Keratinocyte (primary cell): ENCODE data around the gene DNAJB6. TPM values are rescaled to one million over a fixed set of nuclear protein-coding genes. Genes with fewer than 3 reads are reported as not detected.

Experiments used
- DNase-seq: peaks from one replicate; pipeline ENCODE4 v3.0.0-alpha.2; 2011; ENCODE audit warnings: low read depth, missing footprints, low spot score
- FAIRE-seq: peaks from 2 replicates; lab custom pipeline; 2011; peaks lifted over from hg19 to GRCh38; lab: Jason Lieb, UNC
- H2AFZ ChIP-seq: 2 replicates; pipeline ENCODE4 v1.6.0; 2012; ENCODE audit warnings: low read length, control low read depth, inconsistent platforms; ENCODE audit not compliant: control insufficient read depth
- H3K27ac ChIP-seq: 2 replicates; pipeline ENCODE4 v1.5.1; 2011; ENCODE audit warnings: low read length; ENCODE audit not compliant: control insufficient read depth, insufficient read depth
- H3K27me3 ChIP-seq: 3 replicates; pipeline ENCODE4 v1.6.0; 2011; ENCODE audit warnings: low read length; ENCODE audit not compliant: control insufficient read depth, insufficient read depth; ENCODE audit errors: extremely low read depth
- H3K36me3 ChIP-seq, 2 experiments: 2 replicates in 1 of 2; 3 replicates in 1 of 2; pipeline ENCODE4 v1.5.1; 2011; ENCODE audit warnings: low read length in 2 of 2, mild to moderate bottlenecking in 1 of 2; ENCODE audit not compliant: control insufficient read depth in 2 of 2, insufficient read depth in 2 of 2; ENCODE audit errors: extremely low read depth in 1 of 2
- H3K4me1 ChIP-seq: 3 replicates; pipeline ENCODE4 v1.5.1; 2011; ENCODE audit warnings: low read length; ENCODE audit not compliant: control insufficient read depth, insufficient read depth; ENCODE audit errors: extremely low read depth
- H3K4me2 ChIP-seq: 3 replicates; pipeline ENCODE4 v1.6.0; 2011; ENCODE audit warnings: low read depth, low read length; ENCODE audit not compliant: control insufficient read depth, insufficient read depth; ENCODE audit errors: extremely low read depth
- H3K4me3 ChIP-seq, 3 experiments: fragments of 200-600 bp in 1 of 3; sonication (generic) in 1 of 3; 2 replicates in 2 of 3; 3 replicates in 1 of 3; pipeline ENCODE4 v1.5.1; 2011 to 2016; ENCODE audit warnings: low read length in 3 of 3, mild to moderate bottlenecking in 3 of 3, control low read depth in 2 of 3, inconsistent platforms in 1 of 3, low read depth in 1 of 3, mixed read lengths in 1 of 3, mixed run types in 1 of 3, moderate library complexity in 1 of 3; ENCODE audit not compliant: control insufficient read depth in 2 of 3, insufficient read depth in 2 of 3; ENCODE audit errors: extremely low read depth in 1 of 3
- H3K79me2 ChIP-seq: 2 replicates; pipeline ENCODE4 v1.6.0; 2012; ENCODE audit warnings: low read length; ENCODE audit not compliant: control insufficient read depth, insufficient read depth
- H3K9ac ChIP-seq: 3 replicates; pipeline ENCODE4 v1.6.0; 2011; ENCODE audit warnings: low read length; ENCODE audit not compliant: control insufficient read depth, insufficient read depth; ENCODE audit errors: extremely low read depth
- H3K9me1 ChIP-seq: 3 replicates; pipeline ENCODE4 v1.6.0; 2011; ENCODE audit warnings: low read length; ENCODE audit not compliant: control insufficient read depth, insufficient read depth; ENCODE audit errors: extremely low read depth
- H3K9me3 ChIP-seq: 2 replicates; pipeline ENCODE4 v1.5.1; 2012; ENCODE audit warnings: low read depth, low read length; ENCODE audit not compliant: control insufficient read depth
- H4K20me1 ChIP-seq: 3 replicates; pipeline ENCODE4 v1.6.0; 2011; ENCODE audit warnings: low read length; ENCODE audit not compliant: control insufficient read depth, insufficient read depth; ENCODE audit errors: extremely low read depth
- EZH2 ChIP-seq: IDR thresholded peaks from one replicate; pipeline ENCODE4 v1.6.1; 2012; ENCODE audit warnings: inconsistent platforms, mild to moderate bottlenecking, low read length, moderate library complexity
- dilution Hi-C: fragments of 300-500 bp; cut with MboI; formaldehyde crosslinking; loops from one replicate; pipeline ENCODE4 v1.7.0; 2020; ENCODE audit warnings: low sequenced_read_pairs; ENCODE audit not compliant: extremely low pct_ligation_motif_present
- polyA plus RNA-seq, 5 experiments: library from polyadenylated mRNA; depleted of rRNA in 3 of 5; stranded (reverse) in 3 of 5; stranded (forward) in 1 of 5; unstranded in 1 of 5; fragments of >200 nt; gene quantifications; 1 replicate in 1 of 5; 2 replicates in 3 of 5; 3 replicates in 1 of 5; pipeline versions ENCODE4 v1.2.1 to v1.2.3, GENCODE V29; 2011 to 2012; ENCODE audit warnings: missing spikeins in 2 of 5, low read depth in 1 of 5, low replicate concordance in 1 of 5
- TF ChIP-seq, protein P1 (sequence below), 3 experiments: IDR thresholded peaks in 1 of 3; conservative IDR thresholded peaks in 1 of 3; optimal IDR thresholded peaks in 1 of 3; 2 replicates in 2 of 3; 3 replicates in 1 of 3; pipeline versions ENCODE3 to v1.5.1; 2011; ENCODE audit warnings: low read length in 3 of 3, mild to moderate bottlenecking in 3 of 3, moderate library complexity in 2 of 3, control low read depth in 1 of 3, inconsistent platforms in 1 of 3; ENCODE audit not compliant: insufficient read depth in 2 of 3; ENCODE audit errors: extremely low read depth in 1 of 3

DNAJB6 gene
- polyA plus RNA-seq, 1 donor (not counting 4 experiments of a cell fraction or from before 2014, with no cell fraction given) = 152 TPM

DNA sequence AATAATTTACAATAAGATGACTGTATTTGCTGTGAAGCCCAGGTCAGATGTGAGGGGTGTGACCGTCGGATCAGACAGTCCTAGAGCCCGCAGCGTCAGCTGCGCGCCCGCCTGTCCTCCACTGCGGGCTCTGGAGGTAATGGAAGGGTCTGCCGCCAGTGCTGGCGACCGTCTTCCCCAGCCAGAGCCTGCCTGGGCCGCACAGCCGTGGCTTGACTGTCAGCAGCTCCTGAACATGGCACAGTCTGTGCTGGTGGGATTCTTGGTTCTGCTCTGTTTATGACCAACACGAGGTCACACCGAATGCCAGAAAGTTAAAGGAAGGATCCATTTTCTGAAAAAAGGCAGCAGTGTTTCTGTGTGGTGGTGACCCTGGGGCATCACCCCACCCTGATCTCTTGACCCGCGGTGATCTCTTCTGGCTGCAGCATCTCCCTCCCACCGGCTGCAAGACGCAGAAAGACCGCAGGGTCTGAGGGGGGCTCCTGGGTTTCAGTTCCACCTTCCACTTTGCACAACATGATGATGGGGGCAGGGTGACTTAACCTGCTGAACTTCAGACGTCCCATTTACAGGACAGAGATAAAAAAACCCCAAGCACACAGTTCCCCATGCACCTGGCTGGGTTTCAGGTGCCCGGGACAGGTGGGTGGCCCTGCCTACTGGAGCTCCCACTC lies 103.7 kb downstream of the DNAJB6 start:
- no peaks in the 10 kb centered on the region for H3K9me3 ChIP-seq
- TF ChIP-seq EZH2 = no peak
- TF ChIP-seq, protein P1, sequence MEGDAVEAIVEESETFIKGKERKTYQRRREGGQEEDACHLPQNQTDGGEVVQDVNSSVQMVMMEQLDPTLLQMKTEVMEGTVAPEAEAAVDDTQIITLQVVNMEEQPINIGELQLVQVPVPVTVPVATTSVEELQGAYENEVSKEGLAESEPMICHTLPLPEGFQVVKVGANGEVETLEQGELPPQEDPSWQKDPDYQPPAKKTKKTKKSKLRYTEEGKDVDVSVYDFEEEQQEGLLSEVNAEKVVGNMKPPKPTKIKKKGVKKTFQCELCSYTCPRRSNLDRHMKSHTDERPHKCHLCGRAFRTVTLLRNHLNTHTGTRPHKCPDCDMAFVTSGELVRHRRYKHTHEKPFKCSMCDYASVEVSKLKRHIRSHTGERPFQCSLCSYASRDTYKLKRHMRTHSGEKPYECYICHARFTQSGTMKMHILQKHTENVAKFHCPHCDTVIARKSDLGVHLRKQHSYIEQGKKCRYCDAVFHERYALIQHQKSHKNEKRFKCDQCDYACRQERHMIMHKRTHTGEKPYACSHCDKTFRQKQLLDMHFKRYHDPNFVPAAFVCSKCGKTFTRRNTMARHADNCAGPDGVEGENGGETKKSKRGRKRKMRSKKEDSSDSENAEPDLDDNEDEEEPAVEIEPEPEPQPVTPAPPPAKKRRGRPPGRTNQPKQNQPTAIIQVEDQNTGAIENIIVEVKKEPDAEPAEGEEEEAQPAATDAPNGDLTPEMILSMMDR (optimal IDR thresholded peaks at IDR 0.05 in 1 of 3, IDR thresholded peaks at IDR 0.05 in 1 of 3, conservative IDR thresholded peaks at IDR 0.05 in 1 of 3; ENCODE audit: extremely low read depth in 1 of 3, insufficient read depth in 2 of 3, low read length in 3 of 3) = no peak
- no peaks in the 10 kb centered on the region for H3K36me3 ChIP-seq
- no peak overlapping the region for H3K9ac ChIP-seq
- dilution Hi-C loops = no loop called here
- no peaks in the 10 kb centered on the region for H3K4me1 ChIP-seq
- FAIRE-seq = no peak
- H3K4me3 ChIP-seq = no peak overlapping the region
- no peaks in the 10 kb centered on the region for H4K20me1 ChIP-seq
- H3K27ac ChIP-seq = no peak overlapping the region
- no peaks in the 10 kb centered on the region for H3K9me1 ChIP-seq
- no peaks in the 10 kb centered on the region for H3K79me2 ChIP-seq
- no peak for DNase-seq
- H2AFZ ChIP-seq = no peak overlapping the region
- no peak overlapping the region for H3K4me2 ChIP-seq
- H3K27me3 ChIP-seq = no peaks in the 10 kb centered on the region

- Histone ChIP-seq H3K9me1 (no peaks in the 10 kb centered on the region), H3K9me3 (no peaks in the 10 kb centered on the region), H3K27ac (no peak overlapping the region), H3K27me3 (no peaks in the 10 kb centered on the region), H4K20me1 (no peaks in the 10 kb centered on the region), H3K4me3 (no peak overlapping the region), H3K79me2 (no peaks in the 10 kb centered on the region), H3K4me2 (no peak overlapping the region), H3K9ac (no peak overlapping the region), H3K4me1 (no peaks in the 10 kb centered on the region), H3K36me3 (no peaks in the 10 kb centered on the region), H2AFZ (no peak overlapping the region)
- FAIRE-seq = no peak
- DNase-seq = no peak
- dilution Hi-C loops = no loop called here
- TF ChIP-seq EZH2 = no peak
- TF ChIP-seq, protein P1 (optimal IDR thresholded peaks at IDR 0.05 in 1 of 3, IDR thresholded peaks at IDR 0.05 in 1 of 3, conservative IDR thresholded peaks at IDR 0.05 in 1 of 3; ENCODE audit: extremely low read depth in 1 of 3, insufficient read depth in 2 of 3, low read length in 3 of 3) = no peak
Observed at GRCh38 chr7:157441023-157441399, 104.2 kb downstream of the DNAJB6 start.
